Chondrocyte (in vitro differentiated cells): ENCODE measurements around the gene HSPA12A. TPM values are rescaled to one million over a fixed set of nuclear protein-coding genes. Genes with fewer than 3 reads are reported as not detected.

Experiments
- DNase-seq: peaks from one replicate; pipeline ENCODE4 v3.0.0; 2021; ENCODE audit warnings: mixed read lengths, low spot score
- H3K27ac Mint-ChIP-seq: one replicate; pipeline ENCODE4 v1.8.0; 2021; ENCODE audit warnings: mild to moderate bottlenecking, moderate library complexity, mixed read lengths; ENCODE audit not compliant: unreplicated experiment
- H3K27me3 Mint-ChIP-seq: 2 replicates; pipeline ENCODE4 v1.8.0; 2021; ENCODE audit warnings: low read depth, mixed read lengths
- H3K36me3 Mint-ChIP-seq: 2 replicates; pipeline ENCODE4 v1.8.0; 2021; ENCODE audit warnings: low read depth, mixed read lengths
- H3K4me1 Mint-ChIP-seq: 2 replicates; pipeline ENCODE4 v1.8.0; 2021; ENCODE audit warnings: low read depth, mild to moderate bottlenecking, mixed read lengths
- H3K4me3 Mint-ChIP-seq: one replicate; pipeline ENCODE4 v1.8.0; 2021; ENCODE audit warnings: mild to moderate bottlenecking, moderate library complexity, mixed read lengths; ENCODE audit not compliant: unreplicated experiment
- H3K9me3 Mint-ChIP-seq: 2 replicates; pipeline ENCODE4 v1.8.0; 2021; ENCODE audit warnings: low read depth, mixed read lengths
- total RNA-seq: library from RNA; stranded (reverse); gene quantifications from 3 replicates; pipeline ENCODE4 v1.2.1, GENCODE V29; 2021
- TF ChIP-seq, protein P1 (sequence below): fragments of 200-600 bp; sonication (generic); IDR thresholded peaks from 2 replicates; pipeline ENCODE4 v1.5.0; 2021; ENCODE audit warnings: antibody characterized with exemption, mild to moderate bottlenecking, moderate library complexity

HSPA12A gene
- total RNA-seq, 1 donor from 2014 or later, result 6.9 TPM

DNA sequence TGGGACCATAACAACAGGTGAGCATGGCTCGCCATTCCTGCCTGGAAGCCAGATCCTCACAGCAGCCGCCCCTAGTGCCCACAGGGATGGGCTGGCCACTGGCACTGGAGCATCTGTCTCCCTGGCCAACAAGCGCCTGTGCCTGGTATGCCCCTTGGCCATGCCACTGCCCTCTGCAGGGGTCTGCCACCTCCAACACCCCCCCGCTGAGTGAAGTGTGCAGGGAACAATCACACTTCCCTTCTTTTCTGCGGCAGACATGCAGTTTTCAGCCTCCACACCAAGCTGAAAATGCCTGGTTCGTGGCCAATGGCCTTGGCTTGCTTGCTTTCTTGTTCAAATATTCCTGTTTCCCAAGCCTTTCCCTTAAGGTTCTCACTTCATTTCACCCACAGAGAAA is 50.7 kb downstream of the HSPA12A start:
- peaks cover 22% of the 10 kb centered on the region for H3K4me1 Mint-ChIP-seq
- DNase-seq, result no peak
- no peaks in the 10 kb centered on the region for H3K9me3 Mint-ChIP-seq
- no peak overlapping the region for H3K4me3 Mint-ChIP-seq
- TF ChIP-seq, protein P1, sequence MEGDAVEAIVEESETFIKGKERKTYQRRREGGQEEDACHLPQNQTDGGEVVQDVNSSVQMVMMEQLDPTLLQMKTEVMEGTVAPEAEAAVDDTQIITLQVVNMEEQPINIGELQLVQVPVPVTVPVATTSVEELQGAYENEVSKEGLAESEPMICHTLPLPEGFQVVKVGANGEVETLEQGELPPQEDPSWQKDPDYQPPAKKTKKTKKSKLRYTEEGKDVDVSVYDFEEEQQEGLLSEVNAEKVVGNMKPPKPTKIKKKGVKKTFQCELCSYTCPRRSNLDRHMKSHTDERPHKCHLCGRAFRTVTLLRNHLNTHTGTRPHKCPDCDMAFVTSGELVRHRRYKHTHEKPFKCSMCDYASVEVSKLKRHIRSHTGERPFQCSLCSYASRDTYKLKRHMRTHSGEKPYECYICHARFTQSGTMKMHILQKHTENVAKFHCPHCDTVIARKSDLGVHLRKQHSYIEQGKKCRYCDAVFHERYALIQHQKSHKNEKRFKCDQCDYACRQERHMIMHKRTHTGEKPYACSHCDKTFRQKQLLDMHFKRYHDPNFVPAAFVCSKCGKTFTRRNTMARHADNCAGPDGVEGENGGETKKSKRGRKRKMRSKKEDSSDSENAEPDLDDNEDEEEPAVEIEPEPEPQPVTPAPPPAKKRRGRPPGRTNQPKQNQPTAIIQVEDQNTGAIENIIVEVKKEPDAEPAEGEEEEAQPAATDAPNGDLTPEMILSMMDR, result no peak
- peaks cover 2% of the 10 kb centered on the region for H3K36me3 Mint-ChIP-seq
- H3K27ac Mint-ChIP-seq, result no peak overlapping the region
- no peaks in the 10 kb centered on the region for H3K27me3 Mint-ChIP-seq

DNA sequence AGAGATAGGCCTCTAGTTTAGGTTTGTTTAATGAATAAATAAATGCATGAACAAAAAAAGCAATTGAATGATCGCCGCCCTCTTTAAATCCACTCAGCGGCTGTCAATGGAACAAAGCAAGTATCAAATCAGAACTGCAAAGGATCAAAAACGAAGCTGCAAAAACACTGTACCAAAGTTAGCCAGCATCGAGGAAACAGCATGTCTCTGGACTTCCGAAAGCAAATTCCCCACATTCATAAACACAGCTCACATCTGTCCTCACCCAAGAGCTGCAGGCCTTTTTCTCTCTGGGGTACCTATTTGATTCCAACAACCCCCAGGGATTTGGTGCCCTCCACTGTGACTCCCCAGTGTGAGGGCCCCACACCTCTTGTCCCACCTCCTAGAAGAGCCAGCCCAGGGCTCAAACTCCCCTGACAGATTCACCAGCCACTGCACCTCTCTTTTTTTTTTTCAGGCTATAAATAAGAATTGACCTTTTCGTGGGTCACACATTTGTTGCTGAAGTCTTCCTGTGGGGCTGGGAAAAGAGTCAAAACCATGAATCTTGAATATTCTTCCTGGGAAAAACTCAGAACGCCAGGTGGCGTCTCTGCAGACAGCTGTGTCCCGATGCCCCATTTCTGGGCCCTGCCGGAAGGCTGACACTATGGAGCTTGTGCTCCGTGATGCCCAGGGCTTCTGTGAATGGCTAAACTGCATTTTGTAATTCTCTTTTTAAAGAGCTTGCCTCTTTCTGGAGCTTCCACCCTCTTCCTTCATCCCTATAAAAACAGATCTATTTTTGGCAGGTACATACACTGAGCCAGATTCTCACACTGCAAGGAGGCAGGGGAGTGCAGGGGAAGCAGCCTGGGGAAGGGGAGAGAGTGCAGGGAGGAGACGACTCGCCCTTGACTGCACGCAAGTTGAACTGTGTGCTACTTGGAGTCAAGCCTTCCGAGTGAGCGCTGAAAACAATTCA is 51.7 kb downstream of the HSPA12A start:
- no peaks in the 10 kb centered on the region for H3K36me3 Mint-ChIP-seq
- peaks cover 22% of the 10 kb centered on the region for H3K4me1 Mint-ChIP-seq
- H3K9me3 Mint-ChIP-seq, result no peaks in the 10 kb centered on the region
- peak overlapping the region; percentile 46 for H3K27ac Mint-ChIP-seq
- peak overlapping the region; percentile 3 for H3K4me3 Mint-ChIP-seq
- no peaks in the 10 kb centered on the region for H3K27me3 Mint-ChIP-seq
- TF ChIP-seq, protein P1, result peak; percentile 79
- DNase-seq, result no peak

DNA sequence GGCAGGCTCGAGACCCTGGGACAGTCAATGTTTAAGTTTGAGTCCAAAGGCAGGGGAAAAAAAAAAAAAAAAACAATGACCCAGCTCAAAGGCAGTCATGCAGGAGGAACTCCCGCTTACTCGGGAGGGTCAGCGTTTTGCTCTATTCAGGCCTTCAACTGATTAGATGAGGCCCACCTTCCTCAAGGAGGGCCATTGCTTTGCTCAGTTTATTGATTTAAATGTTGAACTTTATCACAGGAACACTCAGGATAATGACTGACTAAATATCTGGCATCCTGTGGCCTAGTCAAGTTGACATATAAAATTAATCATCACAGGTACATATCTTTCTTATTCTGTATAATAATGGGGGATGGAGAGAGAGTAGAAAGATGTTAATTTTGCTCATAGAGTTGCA is 52.6 kb downstream of the HSPA12A start:
- H3K9me3 Mint-ChIP-seq, result no peaks in the 10 kb centered on the region
- no peak for DNase-seq
- H3K4me1 Mint-ChIP-seq, result peaks cover 22% of the 10 kb centered on the region
- TF ChIP-seq, protein P1, result no peak
- H3K4me3 Mint-ChIP-seq, result no peak overlapping the region
- H3K27me3 Mint-ChIP-seq, result no peaks in the 10 kb centered on the region
- H3K36me3 Mint-ChIP-seq, result no peaks in the 10 kb centered on the region
- H3K27ac Mint-ChIP-seq, result no peak overlapping the region

DNA sequence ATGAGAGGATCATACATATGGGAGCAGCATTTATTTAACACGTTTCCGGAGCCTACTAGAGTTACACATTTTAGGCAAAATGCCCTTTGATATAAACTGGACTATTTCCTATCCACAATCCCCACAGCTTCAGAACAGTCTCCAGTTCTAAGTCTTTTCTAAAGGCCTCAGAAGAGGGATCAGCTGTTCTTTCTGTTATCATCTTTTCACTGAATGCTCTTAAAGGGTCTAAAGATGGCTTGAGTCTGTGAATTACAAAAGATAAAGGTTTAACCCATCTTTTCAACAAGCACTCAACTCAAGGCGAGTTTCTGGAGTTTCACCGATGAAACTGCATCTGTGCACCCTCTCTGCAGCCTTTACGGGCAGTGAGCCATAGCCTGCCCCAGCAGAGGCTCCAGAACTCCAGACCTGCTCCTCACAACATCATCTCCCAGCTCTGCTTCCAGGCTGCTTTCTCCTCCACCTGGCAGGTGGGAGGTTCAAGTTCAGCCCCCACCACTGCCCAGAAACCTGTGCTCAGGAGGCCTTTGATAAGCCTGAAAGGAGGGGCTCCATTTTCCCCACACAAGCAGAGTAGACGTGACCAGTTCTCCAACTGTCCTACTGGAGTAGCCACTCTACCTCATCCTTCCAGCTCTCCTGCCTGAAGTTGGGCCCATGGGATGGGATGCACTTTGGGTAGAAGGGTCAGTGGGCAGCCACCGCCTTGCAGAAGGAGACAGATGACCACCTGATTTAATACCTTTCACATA is 53.4 kb downstream of the HSPA12A start:
- H3K36me3 Mint-ChIP-seq, result no peaks in the 10 kb centered on the region
- DNase-seq, result no peak
- TF ChIP-seq, protein P1, result no peak
- peaks cover 22% of the 10 kb centered on the region for H3K4me1 Mint-ChIP-seq
- H3K27ac Mint-ChIP-seq, result no peak overlapping the region
- no peaks in the 10 kb centered on the region for H3K27me3 Mint-ChIP-seq
- no peak overlapping the region for H3K4me3 Mint-ChIP-seq
- H3K9me3 Mint-ChIP-seq, result no peaks in the 10 kb centered on the region

DNA sequence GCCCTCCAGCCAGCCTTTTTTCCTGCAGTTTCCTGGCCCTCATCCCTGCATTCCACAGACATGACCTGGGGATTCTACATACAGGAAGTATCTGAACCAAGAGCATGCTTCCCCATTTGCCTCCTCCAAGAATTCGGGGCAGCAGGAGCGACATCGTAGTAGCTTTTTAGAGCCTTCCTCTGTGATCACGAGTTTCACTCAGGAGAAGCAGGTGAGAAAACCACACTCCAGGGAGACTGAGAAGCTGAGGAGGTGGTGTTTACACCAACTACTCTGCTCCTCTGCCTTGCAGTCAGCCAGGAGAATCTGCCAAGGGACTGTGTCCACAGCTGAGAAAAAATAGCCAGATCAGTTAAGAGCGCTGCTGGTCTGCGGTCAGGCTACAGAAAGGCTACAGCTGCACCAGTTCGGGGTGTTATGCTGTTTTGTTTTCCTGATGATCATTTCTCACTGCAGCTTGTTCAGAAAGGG is 54.1 kb downstream of the HSPA12A start:
- Mint-ChIP-seq H3K27ac (no peak overlapping the region), H3K36me3 (no peaks in the 10 kb centered on the region), H3K27me3 (no peaks in the 10 kb centered on the region), H3K9me3 (no peaks in the 10 kb centered on the region), H3K4me3 (no peak overlapping the region), H3K4me1 (peaks cover 22% of the 10 kb centered on the region)
- TF ChIP-seq, protein P1, result no peak
- no peak for DNase-seq
